ENCODE results near the gene IL17RD. TPM values are rescaled to one million over a fixed set of nuclear protein-coding genes. Genes with fewer than 3 reads are reported as not detected.

IL17RD gene
- 20.7 TPM for total RNA-seq
- 10 to 100 TPM; 19.6 to 40.6 (median 31.5) TPM for polyA plus RNA-seq (ENCODE audit: insufficient read depth in 1 of 8, insufficient read length in 8 of 8, low replicate concordance in 1 of 8)
- long read RNA-seq, donor 1, full-length matches to known transcripts: 4 of 4 reads
- long read RNA-seq, donor 1, partial matches to known transcripts: 0 of 4 reads
- long read RNA-seq, donor 1, other reads (novel, unspliced or antisense): 0 of 4 reads
- long read RNA-seq, donor 2: 0 reads
- long read RNA-seq, donor 3, full-length matches to known transcripts: 4 of 4 reads
- long read RNA-seq, donor 3, partial matches to known transcripts: 0 of 4 reads
- long read RNA-seq, donor 3, other reads (novel, unspliced or antisense): 0 of 4 reads
- long read RNA-seq, donor 4, full-length matches to known transcripts: 1 of 6 reads
- long read RNA-seq, donor 4, partial matches to known transcripts: 5 of 6 reads
- long read RNA-seq, donor 4, other reads (novel, unspliced or antisense): 0 of 6 reads
- long read RNA-seq, donor 5, full-length matches to known transcripts: 5 of 5 reads
- long read RNA-seq, donor 5, partial matches to known transcripts: 0 of 5 reads
- long read RNA-seq, donor 5, other reads (novel, unspliced or antisense): 0 of 5 reads
- long read RNA-seq, donor 6, full-length matches to known transcripts: 7 of 7 reads
- long read RNA-seq, donor 6, partial matches to known transcripts: 0 of 7 reads
- long read RNA-seq, donor 6, other reads (novel, unspliced or antisense): 0 of 7 reads
- long read RNA-seq, donor 7, full-length matches to known transcripts: 5 of 5 reads
- long read RNA-seq, donor 7, partial matches to known transcripts: 0 of 5 reads
- long read RNA-seq, donor 7, other reads (novel, unspliced or antisense): 0 of 5 reads
- long read RNA-seq, donor 8, partial matches to known transcripts: 0 of 1 reads
- long read RNA-seq, donor 8, other reads (novel, unspliced or antisense): 0 of 1 reads
- long read RNA-seq, donor 9, full-length matches to known transcripts: 1 of 1 reads
- long read RNA-seq, donor 9, partial matches to known transcripts: 0 of 1 reads
- long read RNA-seq, donor 9, other reads (novel, unspliced or antisense): 0 of 1 reads
- long read RNA-seq, donor 10, full-length matches to known transcripts: 4 of 16 reads
- long read RNA-seq, donor 10, partial matches to known transcripts: 12 of 16 reads
- long read RNA-seq, donor 10, other reads (novel, unspliced or antisense): 0 of 16 reads
- long read RNA-seq, donor 11, partial matches to known transcripts: 0 of 1 reads
- long read RNA-seq, donor 11, other reads (novel, unspliced or antisense): 0 of 1 reads

DNA sequence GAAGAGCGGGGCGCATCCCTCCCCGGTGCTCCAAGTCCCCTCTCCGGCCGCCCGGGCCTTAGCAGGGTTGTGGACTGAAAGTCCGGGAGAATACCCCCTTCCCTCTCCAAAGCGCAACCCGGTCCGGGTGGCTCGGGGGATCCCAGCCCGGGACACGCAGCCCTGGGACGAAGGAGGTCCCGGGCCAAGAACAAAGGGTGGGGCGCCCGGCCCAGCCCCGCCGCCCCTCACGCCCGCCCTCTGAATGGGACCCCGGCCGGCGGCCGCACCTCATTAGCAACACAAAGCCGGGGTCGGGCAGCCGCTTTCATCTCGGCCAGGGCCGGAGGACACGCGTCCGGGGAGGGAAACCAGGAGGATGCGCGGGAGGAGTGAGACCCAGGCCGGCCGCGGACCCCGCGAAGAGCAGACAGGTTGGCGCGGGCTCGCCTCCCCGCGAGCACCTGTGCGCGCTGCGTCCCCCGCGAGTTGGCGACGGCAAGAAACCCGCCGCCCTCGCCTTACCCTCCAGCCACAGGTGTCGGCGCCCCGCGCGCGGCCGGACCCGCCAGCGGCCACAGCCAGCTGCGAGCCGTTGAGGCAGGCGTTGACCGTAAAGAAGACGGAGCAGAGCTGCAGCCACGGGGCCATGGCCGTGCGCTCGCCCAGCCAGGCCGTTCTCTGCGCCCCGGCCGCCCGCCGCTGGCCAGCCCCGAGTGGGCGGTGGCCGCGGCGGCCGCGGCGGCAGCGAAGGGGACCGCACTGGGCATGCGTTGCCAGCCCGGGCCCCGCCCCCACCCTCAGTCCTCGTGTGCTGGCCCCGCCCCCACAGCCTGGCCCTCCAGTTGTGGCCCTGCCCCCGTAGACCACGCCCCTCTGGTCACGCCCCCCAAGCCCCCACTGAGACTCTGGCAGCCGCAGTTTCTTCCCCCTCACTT lies at the start of gene IL17RD:
IL17RD (minus strand) TSS at position 697 of the 917 bp plus-strand sequence; CDS start at position 630, 67 bp downstream.
- Histone ChIP-seq H3K27ac (ENCODE audit: low read length) (peak within 1 kb of the TSS; percentile 77), H3K4me1 (ENCODE audit: control insufficient read depth, insufficient read depth, low read length) (peaks cover 47% of the 10 kb centered on the region), H3K4me3 (ENCODE audit: low read length) (peak within 1 kb of the TSS; percentile 85), H3K9me3 (replicated peaks; ENCODE audit: control insufficient read depth, low read depth, low read length) (no peaks in the 10 kb centered on the region), H3K36me3 (ENCODE audit: control insufficient read depth, insufficient read depth, low read length) (peaks cover 2% of the 10 kb centered on the region), H3K27me3 (ENCODE audit: control insufficient read depth, insufficient read depth, low read length) (peaks cover 21% of the 10 kb centered on the region)
- peak; percentile 93 for DNase-seq
- WGBS (ENCODE audit: insufficient coverage): under 1% methylated on average over 84 of the region's 98 CpGs

DNA sequence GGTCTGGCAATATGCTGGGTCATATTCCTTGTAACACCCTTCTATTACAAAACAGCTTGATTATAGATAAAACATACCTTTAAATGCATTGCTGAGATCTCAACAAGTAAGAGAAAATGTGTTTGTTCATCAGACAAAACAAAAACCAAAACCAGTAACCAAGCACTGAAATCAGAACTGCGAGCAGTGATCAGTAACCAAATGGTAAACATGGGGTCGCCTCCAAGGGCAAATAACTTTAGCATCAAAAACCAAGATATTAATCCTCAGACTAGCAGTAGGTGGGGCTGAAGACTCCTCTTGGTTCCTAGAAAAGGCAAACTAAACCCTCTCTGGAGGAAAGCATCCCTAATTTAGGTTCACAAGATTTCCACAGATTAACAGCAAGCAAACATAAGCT lies 41.3 kb upstream of the IL17RD start:
- WGBS (ENCODE audit: insufficient coverage): no CpG with 5 or more reads among the region's 2 CpGs
- no peak for DNase-seq
- H3K9me3 ChIP-seq (replicated peaks; ENCODE audit: control insufficient read depth, low read depth, low read length): no peaks in the 10 kb centered on the region

DNA sequence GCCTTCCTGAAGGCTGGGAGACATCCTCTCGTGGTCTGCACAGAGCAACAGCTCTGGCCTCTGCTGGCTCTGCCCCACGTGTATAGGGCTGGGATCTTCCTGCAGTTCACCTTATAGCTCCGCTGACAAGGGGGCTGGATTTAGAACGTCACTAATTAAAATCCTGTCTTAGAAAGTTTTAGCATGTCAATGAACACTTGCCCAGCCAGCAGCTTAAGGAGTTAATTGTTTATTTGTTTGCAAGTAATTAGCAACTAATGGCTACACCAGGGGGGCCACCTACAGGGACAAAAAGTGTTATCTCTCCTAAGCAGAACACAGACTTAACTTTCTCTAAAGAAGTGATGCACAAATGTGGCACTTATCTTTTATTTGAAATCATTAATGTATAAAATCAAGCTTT lies 34.7 kb upstream of the IL17RD start, which contains the start of gene HESX1:
HESX1 (minus strand) TSS at position 84 of the 403 bp plus-strand sequence; CDS start at position 24, 60 bp downstream.
- Histone ChIP-seq H3K27ac (ENCODE audit: low read length) (no peak within 1 kb of the TSS), H3K4me1 (ENCODE audit: control insufficient read depth, insufficient read depth, low read length) (no peaks in the 10 kb centered on the region), H3K36me3 (ENCODE audit: control insufficient read depth, insufficient read depth, low read length) (no peaks in the 10 kb centered on the region), H3K4me3 (ENCODE audit: low read length) (no peak within 1 kb of the TSS), H3K27me3 (ENCODE audit: control insufficient read depth, insufficient read depth, low read length) (no peaks in the 10 kb centered on the region), H3K9me3 (replicated peaks; ENCODE audit: control insufficient read depth, low read depth, low read length) (no peaks in the 10 kb centered on the region)
- WGBS (ENCODE audit: insufficient coverage): 20% methylated on average over 1 of the region's 4 CpGs
- no peak for DNase-seq

More for the DNA sequence above, 41.3 kb upstream of the IL17RD start:
- Histone ChIP-seq H3K4me3 (ENCODE audit: low read length) (no peak overlapping the region), H3K4me1 (ENCODE audit: control insufficient read depth, insufficient read depth, low read length) (no peaks in the 10 kb centered on the region), H3K27ac (ENCODE audit: low read length) (no peak overlapping the region), H3K27me3 (ENCODE audit: control insufficient read depth, insufficient read depth, low read length) (no peaks in the 10 kb centered on the region), H3K36me3 (ENCODE audit: control insufficient read depth, insufficient read depth, low read length) (no peaks in the 10 kb centered on the region)

DNA sequence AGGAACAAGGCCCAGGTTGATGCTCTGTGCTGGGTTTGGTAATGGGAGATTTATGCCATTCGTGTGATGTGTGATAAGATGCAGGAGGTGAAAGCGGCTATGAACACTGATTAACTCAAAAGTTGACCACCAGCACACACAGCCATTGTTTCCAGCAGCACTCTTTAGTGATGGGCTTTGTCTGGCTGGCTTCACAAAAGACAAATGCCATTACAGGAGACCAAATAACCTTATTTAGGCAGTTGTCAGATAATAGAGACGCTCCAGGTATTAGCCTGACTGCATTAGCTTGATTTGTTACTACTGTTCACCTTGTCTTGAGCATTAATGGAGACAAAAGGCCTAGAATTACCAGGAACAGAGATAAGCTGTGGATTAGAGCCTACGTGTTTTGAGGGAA lies 29.5 kb upstream of the IL17RD start:
- WGBS (ENCODE audit: insufficient coverage): no CpG with 5 or more reads among the region's 4 CpGs
- no peak for DNase-seq
- Histone ChIP-seq H3K4me3 (ENCODE audit: low read length) (no peak overlapping the region), H3K27me3 (ENCODE audit: control insufficient read depth, insufficient read depth, low read length) (no peaks in the 10 kb centered on the region), H3K9me3 (replicated peaks; ENCODE audit: control insufficient read depth, low read depth, low read length) (no peaks in the 10 kb centered on the region), H3K27ac (ENCODE audit: low read length) (no peak overlapping the region), H3K36me3 (ENCODE audit: control insufficient read depth, insufficient read depth, low read length) (no peaks in the 10 kb centered on the region), H3K4me1 (ENCODE audit: control insufficient read depth, insufficient read depth, low read length) (no peaks in the 10 kb centered on the region)

DNA sequence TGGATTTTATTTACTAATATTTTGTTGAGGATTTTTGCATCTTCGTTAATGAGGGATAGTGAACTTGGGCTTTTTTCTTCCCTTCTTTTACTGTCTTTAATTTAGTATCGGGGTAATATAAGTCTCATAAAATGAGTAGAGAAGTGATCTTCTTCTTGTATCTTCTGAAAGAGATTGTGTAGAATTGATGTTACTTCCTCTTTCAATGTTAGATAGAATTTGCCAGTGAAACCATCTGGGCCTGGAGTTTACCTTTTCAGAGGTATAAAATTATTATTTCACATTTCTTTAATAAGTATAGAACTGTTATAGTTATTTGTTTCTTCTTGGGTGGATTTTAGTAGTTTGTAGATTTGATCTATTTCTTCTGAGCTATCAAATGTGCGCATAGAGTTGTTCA lies 26.9 kb upstream of the IL17RD start:
- Histone ChIP-seq H3K36me3 (ENCODE audit: control insufficient read depth, insufficient read depth, low read length) (no peaks in the 10 kb centered on the region), H3K9me3 (replicated peaks; ENCODE audit: control insufficient read depth, low read depth, low read length) (no peaks in the 10 kb centered on the region), H3K4me1 (ENCODE audit: control insufficient read depth, insufficient read depth, low read length) (no peaks in the 10 kb centered on the region), H3K27ac (ENCODE audit: low read length) (no peak overlapping the region), H3K4me3 (ENCODE audit: low read length) (no peak overlapping the region), H3K27me3 (ENCODE audit: control insufficient read depth, insufficient read depth, low read length) (no peaks in the 10 kb centered on the region)
- no peak for DNase-seq
- WGBS (ENCODE audit: insufficient coverage): no CpG with 5 or more reads among the region's 3 CpGs

DNA sequence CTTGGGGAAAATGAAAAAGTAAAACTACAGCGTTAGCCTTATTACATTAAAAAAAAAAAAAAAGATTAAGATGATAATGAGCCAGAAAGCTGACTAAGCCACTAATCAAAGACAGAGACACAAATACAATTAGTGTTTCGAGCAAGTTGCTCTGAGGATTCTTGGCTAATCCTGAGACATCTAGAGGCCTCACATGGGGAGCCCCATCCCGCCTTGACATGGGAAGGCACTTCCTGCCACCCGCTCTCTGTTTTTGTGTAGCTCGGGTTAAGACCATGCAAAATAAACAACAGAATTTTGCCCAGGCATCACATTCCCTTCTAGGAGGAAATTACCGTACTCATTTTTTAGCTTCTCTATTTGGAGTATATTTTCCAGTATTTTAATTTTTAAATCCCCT lies 19.4 kb upstream of the IL17RD start:
- no peaks in the 10 kb centered on the region for H3K36me3 ChIP-seq (ENCODE audit: control insufficient read depth, insufficient read depth, low read length)
- H3K4me3 ChIP-seq (ENCODE audit: low read length): no peak overlapping the region
- no peak for DNase-seq
- no peaks in the 10 kb centered on the region for H3K4me1 ChIP-seq (ENCODE audit: control insufficient read depth, insufficient read depth, low read length)
- H3K9me3 ChIP-seq (replicated peaks; ENCODE audit: control insufficient read depth, low read depth, low read length): no peaks in the 10 kb centered on the region
- WGBS (ENCODE audit: insufficient coverage): 18% methylated on average over 3 of the region's 6 CpGs
- no peaks in the 10 kb centered on the region for H3K27me3 ChIP-seq (ENCODE audit: control insufficient read depth, insufficient read depth, low read length)
- no peak overlapping the region for H3K27ac ChIP-seq (ENCODE audit: low read length)

DNA sequence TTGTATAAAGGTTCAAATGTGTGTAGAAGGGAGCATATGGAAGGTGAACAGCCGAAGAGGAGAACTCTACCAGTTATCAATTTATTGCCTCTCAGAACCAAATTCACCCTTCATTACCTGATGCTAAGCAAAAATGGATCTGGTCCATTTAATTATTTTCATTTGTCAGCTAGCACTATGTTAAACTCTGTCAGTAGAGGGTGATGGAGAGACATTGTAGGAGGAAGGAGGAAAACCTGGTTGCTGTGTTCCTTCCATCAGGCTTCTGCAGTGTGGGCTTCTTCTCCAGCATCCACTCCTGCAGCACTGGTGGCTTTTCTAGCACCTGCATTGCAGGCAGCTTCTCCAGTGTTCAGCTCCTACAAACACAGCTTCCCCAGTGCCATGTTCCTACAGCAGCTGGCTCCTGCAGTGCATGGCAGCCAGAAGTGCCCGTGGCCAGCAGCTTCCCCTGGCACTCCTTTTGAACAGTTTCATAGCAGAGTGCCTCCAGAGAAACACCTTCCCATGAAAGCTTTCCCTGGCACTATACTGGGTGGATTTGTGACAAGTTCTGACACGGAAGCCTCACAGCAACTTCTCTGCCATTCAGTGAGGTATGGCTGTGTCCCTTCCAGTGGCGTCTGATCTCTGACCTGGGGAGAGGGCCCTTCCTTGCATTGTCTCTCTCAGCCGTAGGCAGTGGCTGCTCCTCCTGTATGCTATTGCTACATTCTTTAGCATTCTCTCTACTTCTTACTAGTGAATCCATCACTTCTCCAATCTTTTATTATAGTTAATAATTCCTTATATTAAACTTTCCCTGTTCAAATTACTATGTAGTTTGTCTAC lies 14.6 kb upstream of the IL17RD start:
- H3K9me3 ChIP-seq (replicated peaks; ENCODE audit: control insufficient read depth, low read depth, low read length): no peaks in the 10 kb centered on the region
- no peaks in the 10 kb centered on the region for H3K36me3 ChIP-seq (ENCODE audit: control insufficient read depth, insufficient read depth, low read length)
- H3K4me3 ChIP-seq (ENCODE audit: low read length): no peak overlapping the region
- H3K27ac ChIP-seq (ENCODE audit: low read length): no peak overlapping the region
- WGBS (ENCODE audit: insufficient coverage): 56% methylated on average over 2 of the region's 5 CpGs
- no peaks in the 10 kb centered on the region for H3K27me3 ChIP-seq (ENCODE audit: control insufficient read depth, insufficient read depth, low read length)
- H3K4me1 ChIP-seq (ENCODE audit: control insufficient read depth, insufficient read depth, low read length): no peaks in the 10 kb centered on the region
- DNase-seq: no peak

DNA sequence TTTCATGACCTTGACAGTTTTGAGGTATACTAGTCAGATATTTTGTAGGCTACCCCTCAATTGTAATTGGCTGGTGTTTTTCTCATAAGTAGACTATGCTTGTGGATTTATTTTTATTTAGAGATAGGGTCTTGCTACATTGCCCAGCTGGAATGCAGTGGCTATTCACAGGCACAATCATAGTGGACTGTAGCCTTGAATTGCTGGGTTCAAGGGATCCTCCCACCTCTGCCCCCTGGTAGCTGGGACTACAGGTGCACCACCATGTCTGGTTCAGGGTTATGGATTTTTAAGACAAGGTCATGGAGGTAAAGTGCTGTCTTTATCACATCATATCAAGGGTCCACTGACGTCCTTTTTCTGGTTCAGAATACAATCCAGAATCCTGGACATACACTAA lies 10.9 kb upstream of the IL17RD start:
- H3K4me1 ChIP-seq (ENCODE audit: control insufficient read depth, insufficient read depth, low read length): no peaks in the 10 kb centered on the region
- no peak overlapping the region for H3K27ac ChIP-seq (ENCODE audit: low read length)
- H3K27me3 ChIP-seq (ENCODE audit: control insufficient read depth, insufficient read depth, low read length): no peaks in the 10 kb centered on the region
- no peaks in the 10 kb centered on the region for H3K36me3 ChIP-seq (ENCODE audit: control insufficient read depth, insufficient read depth, low read length)
- H3K9me3 ChIP-seq (replicated peaks; ENCODE audit: control insufficient read depth, low read depth, low read length): no peaks in the 10 kb centered on the region
- no CpG with 5 or more reads among the region's 1 CpG for WGBS (ENCODE audit: insufficient coverage)
- DNase-seq: no peak
- no peak overlapping the region for H3K4me3 ChIP-seq (ENCODE audit: low read length)
